Stimulated activated naive B cell treated with anti-CD40 and anti-IgM and Interleukin-4, amounts not matched to agents 10 μg/mL and 1 μg/mL and 100 μg/mL, for 72 hours (primary cell): ENCODE data around the gene PLLP.
"Not testable (repeated sequence)": the region's sequence is repeated elsewhere in the genome, so short reads cannot be mapped to it uniquely, and the experiment has no call there.

ENCODE experiments used
- ATAC-seq, 2 donors: fragments of 150-1000 bp; cut with Tn5 transposase; replicated peaks; 2 replicates each; pipeline ENCODE4 v1.10.0; 2021; ENCODE audit warnings: moderate library complexity in 1 of 2
- DNase-seq: peaks from one replicate; pipeline ENCODE4 v3.0.0; 2021
- H3K27ac Mint-ChIP-seq: one replicate; pipeline ENCODE4 v1.8.0; 2022; ENCODE audit warnings: mild to moderate bottlenecking, mixed read lengths
- H3K27me3 Mint-ChIP-seq, 2 donors: one replicate each; pipeline ENCODE4 v1.8.0; 2022; ENCODE audit warnings: mixed read lengths in 2 of 2
- H3K36me3 Mint-ChIP-seq, 2 donors: one replicate each; pipeline ENCODE4 v1.8.0; 2022; ENCODE audit warnings: mixed read lengths in 2 of 2, mild to moderate bottlenecking in 1 of 2
- H3K4me1 Mint-ChIP-seq, 2 donors: one replicate each; pipeline ENCODE4 v1.8.0; 2022; ENCODE audit warnings: mixed read lengths in 2 of 2, mild to moderate bottlenecking in 1 of 2
- H3K4me3 Mint-ChIP-seq, 2 donors: one replicate each; pipeline ENCODE4 v1.8.0; 2022; ENCODE audit warnings: mild to moderate bottlenecking in 2 of 2, mixed read lengths in 2 of 2, moderate library complexity in 1 of 2
- H3K9me3 Mint-ChIP-seq, 2 donors: one replicate each; pipeline ENCODE4 v1.8.0; 2022; ENCODE audit warnings: mixed read lengths in 2 of 2, mild to moderate bottlenecking in 1 of 2

PLLP gene

DNA sequence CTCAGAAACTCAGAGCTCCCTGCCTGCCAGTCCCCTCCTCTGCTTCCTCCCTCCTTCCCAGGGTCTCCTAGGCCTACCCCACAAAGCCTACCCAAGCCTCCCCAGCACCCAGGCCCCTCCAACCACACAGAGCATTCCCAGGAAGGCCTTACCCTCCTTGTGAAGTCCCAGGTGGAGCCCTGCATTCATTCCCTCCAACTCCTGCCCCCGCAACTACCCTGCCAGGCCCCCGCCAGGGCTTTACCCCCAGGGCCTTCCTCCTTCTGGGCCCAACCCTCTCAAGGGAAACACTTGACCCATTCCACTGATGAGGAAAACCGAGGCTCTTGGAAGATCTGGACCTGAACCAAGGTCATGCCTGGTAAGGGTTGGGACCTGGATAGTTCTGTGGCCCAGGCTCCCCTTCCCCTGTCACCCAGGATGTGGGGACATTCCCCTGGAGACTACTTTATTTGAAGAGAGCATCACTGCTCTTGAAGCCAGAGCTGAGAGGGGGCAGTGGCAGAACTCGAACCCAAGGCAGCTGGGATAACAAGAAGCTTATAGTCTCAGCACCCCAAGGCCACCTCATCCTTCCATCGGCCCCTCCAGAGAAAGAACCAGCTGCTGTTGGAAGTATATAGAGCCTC is 12.5 kb downstream of the PLLP start:
- H3K36me3 Mint-ChIP-seq, result no peaks in the 10 kb centered on the region
- peaks cover 5 to 8% of the 10 kb centered on the region in 2 donors for H3K27me3 Mint-ChIP-seq
- ATAC-seq, result no peak
- DNase-seq, result no peak
- peaks cover 5% of the 10 kb centered on the region in 2 donors for H3K4me1 Mint-ChIP-seq
- no peak overlapping the region for H3K4me3 Mint-ChIP-seq
- H3K27ac Mint-ChIP-seq, result no peak overlapping the region
- no peaks in the 10 kb centered on the region for H3K9me3 Mint-ChIP-seq

DNA sequence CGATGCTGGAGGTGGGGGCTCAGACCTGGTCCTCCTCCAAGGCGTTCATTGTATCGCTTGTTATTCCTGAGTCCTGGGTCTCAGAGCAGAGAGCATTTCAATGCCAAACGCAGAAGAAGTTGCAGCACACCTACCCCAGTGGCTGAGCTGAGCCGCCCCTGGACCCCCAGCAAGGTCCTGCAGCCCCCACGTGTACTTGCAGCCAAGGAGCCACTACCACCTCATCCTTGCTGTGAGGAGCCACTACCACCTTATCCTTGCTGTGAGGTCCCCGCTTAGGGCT is 13.5 kb downstream of the PLLP start:
- no peak for DNase-seq
- no peak overlapping the region for H3K27ac Mint-ChIP-seq
- no peak overlapping the region for H3K4me3 Mint-ChIP-seq
- no peak for ATAC-seq
- H3K9me3 Mint-ChIP-seq, result no peaks in the 10 kb centered on the region
- no peaks in the 10 kb centered on the region for H3K36me3 Mint-ChIP-seq
- H3K27me3 Mint-ChIP-seq, result peaks cover 0 to 8% of the 10 kb centered on the region in 2 donors
- no peaks in the 10 kb centered on the region for H3K4me1 Mint-ChIP-seq

DNA sequence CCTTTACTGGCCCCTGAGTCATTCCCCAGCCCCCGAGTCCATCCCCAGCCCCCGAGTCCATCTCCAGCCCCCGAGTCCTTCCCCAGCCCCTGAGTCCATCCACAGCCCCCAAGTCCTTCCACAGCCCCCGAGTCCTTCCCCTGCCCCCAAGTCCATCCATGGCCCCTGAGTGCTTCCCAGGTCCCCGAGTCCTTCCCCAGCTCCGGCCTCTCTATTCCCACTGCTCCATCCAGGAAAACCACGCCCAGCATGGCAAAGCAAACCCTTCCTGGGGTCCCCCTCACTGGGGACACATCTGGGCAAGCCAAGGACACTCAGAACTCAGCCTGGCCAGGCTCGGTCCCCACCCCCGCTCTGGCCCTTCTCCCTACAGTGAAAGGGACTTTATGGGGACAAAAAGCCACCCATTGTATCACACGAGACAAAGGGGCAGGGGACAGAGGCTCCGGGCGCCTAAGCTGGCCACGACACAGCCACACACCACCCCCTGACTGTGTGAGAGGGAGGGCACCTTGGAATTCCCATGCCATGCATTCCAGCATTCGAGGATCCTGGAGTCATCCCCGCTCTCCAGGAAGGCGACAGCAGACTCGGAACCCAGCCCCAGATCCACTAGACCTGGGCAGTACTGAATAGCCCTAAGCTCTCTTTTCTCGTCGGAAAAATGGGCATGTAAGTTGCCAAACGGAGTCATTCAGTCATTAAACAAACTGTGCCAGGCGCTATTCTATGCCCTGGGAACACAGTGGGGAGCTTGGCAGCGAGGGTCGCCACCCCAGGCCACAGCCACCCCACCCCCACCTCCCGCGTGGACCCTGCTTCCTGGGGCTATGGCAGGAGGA is 14.0 kb downstream of the PLLP start:
- Mint-ChIP-seq H3K36me3 (no peaks in the 10 kb centered on the region), H3K27me3 (peaks cover 0 to 3% of the 10 kb centered on the region in 2 donors), H3K27ac (no peak overlapping the region), H3K4me3 (no peak overlapping the region), H3K9me3 (no peaks in the 10 kb centered on the region), H3K4me1 (no peaks in the 10 kb centered on the region)
- ATAC-seq (no peak), DNase-seq (no peak)

DNA sequence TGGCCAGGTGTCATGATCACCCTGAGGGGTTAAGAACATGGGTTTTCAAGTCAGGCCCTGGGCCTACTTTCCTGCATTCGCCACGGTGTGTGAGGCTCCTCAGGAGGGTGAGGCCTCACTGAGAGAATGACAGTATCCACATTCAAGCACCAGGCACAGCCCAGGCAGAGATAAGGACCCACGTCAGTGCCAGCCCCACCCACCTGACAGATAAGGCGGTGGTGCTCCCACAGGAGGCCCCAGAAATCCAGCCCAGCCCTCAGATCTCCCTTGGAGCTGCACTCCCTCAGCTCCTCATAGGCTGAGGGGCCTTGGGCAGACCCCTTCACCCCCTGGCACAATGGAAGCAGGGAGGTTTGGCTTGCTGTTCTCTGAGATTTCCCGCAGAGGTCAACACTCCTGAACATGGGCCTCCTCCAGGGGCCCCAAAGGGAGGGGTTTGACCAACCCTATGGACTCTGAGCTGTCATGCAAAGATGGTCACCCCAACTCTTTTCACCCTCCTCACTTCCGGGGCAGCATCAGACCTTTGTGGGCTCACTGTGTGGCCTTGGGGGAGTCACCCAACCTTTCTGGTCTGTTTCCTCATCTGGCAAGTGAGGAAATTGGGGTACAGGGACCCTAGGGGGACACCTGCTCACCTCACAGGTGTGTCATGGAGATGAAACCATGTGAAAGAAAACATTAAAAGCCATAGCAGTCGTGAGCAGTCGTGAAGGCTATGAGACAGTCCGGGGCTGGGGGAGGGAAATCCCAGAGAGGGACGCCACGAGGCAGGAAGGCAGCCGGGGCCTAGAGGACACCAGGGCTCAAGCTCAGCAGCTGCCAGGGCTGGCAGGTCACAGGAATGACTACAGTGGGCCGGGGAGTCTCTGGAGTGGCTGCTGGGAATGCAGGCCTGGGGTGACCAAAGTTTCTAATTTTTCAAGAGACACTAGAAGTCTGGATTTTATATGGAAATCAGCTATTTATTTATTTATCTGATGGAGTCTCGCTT is 15.4 kb downstream of the PLLP start:
- no peaks in the 10 kb centered on the region for H3K4me1 Mint-ChIP-seq
- H3K9me3 Mint-ChIP-seq, result no peaks in the 10 kb centered on the region
- no peak for DNase-seq
- H3K27ac Mint-ChIP-seq, result no peak overlapping the region
- no peak overlapping the region for H3K4me3 Mint-ChIP-seq
- H3K27me3 Mint-ChIP-seq, result no peaks in the 10 kb centered on the region
- no peak for ATAC-seq
- H3K36me3 Mint-ChIP-seq, result no peaks in the 10 kb centered on the region

DNA sequence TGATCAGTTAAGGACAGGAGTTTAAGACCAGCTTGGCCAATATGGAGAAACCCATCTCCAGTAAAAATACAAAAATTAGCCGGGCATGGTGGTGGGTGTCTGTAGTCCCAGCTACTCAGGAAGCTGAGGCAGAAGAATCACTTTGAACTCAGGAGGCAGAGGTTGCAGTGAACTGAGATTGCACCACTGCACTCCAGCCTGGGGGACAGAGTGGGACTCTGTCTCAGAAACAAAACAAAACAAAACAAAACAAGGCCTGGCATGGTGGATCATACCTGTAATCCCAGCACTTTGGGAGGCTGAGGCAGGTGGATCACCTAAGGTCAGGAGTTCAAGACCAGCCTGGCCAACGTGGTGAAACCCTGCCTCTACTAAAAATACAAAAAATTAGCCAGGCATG is 17.1 kb downstream of the PLLP start:
- H3K4me3 Mint-ChIP-seq, H3K4me1 Mint-ChIP-seq: not testable (repeated sequence)

DNA sequence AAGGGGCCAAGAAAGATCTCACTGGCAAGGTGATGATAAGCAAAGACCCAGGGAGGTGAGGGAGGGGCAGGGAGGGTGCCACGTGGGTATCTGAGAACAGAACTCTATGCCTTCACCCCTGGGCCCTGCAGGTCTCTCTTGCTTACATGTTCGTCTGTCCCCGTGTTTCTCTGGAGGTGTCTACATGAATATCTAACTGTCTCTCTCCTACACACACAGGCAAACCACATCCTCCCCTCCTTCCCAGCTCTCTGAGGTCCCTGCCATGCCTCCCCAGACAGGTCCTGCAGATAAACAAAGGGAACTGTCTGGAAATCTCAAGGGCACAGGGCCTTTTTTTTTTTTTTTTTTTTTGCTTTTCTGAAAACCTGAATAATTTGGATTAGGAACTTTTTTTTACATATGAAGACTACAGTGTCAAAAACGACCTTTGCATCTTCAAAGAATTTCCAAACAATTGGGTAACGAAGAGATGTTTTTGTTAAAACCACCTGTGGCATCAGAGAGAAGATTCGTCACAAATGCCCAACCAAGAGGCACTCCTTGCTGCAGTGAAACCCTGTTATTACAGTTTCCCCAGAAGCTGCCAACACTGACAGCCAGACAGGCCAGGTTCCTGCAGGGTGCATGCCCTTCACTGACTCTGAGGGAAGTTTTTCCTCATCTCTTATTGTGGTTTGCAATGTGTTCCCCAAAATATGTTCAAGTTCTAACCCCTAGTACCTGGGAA is 17.8 kb downstream of the PLLP start:
- DNase-seq, result no peak
- no peaks in the 10 kb centered on the region for H3K4me1 Mint-ChIP-seq
- no peaks in the 10 kb centered on the region for H3K27me3 Mint-ChIP-seq
- no peak overlapping the region for H3K4me3 Mint-ChIP-seq
- no peaks in the 10 kb centered on the region for H3K36me3 Mint-ChIP-seq
- H3K27ac Mint-ChIP-seq, result peak overlapping the region; percentile 42
- no peak for ATAC-seq
- no peaks in the 10 kb centered on the region for H3K9me3 Mint-ChIP-seq

More for the DNA sequence above, 17.1 kb downstream of the PLLP start:
- DNase-seq, H3K36me3 Mint-ChIP-seq, ATAC-seq, H3K27me3 Mint-ChIP-seq, H3K9me3 Mint-ChIP-seq, H3K27ac Mint-ChIP-seq: not testable (repeated sequence)

DNA sequence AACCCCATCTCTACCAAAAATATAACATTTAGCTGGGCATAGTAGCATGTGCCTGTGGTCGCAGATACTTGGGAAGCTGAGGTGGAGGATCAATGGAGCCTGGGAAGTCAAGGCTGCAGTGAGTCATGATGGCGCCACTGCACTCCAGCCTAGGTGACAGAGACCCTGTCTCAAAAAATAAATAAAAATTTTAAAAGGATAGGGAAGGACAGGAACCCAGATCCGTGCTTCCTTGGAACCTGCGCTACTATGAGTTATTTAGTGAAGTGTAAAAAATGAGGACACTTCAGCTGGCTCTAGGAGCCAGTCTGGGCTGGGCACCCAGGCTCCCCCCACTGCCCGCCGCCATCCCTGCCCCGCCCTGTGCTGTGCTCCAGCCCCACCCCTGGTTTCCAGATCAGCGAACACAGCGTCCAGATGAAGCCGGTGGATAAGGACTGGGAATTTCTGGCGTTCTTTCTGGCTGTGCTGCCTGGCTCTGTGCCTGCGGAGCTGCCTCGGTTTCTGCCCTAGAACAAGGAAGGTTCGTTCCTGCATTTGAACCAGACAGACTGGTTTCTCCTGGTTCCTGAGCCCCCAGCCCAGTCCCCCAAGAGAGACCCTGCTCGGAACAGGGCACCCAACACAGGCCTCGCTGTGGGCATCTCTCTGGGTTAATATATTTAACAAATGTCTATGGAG is 18.5 kb downstream of the PLLP start:
- no peak overlapping the region for H3K27ac Mint-ChIP-seq
- H3K9me3 Mint-ChIP-seq, result no peaks in the 10 kb centered on the region
- ATAC-seq (no peak), DNase-seq (no peak)
- H3K4me3 Mint-ChIP-seq, result no peak overlapping the region
- no peaks in the 10 kb centered on the region for H3K27me3 Mint-ChIP-seq
- no peaks in the 10 kb centered on the region for H3K36me3 Mint-ChIP-seq
- no peaks in the 10 kb centered on the region for H3K4me1 Mint-ChIP-seq

DNA sequence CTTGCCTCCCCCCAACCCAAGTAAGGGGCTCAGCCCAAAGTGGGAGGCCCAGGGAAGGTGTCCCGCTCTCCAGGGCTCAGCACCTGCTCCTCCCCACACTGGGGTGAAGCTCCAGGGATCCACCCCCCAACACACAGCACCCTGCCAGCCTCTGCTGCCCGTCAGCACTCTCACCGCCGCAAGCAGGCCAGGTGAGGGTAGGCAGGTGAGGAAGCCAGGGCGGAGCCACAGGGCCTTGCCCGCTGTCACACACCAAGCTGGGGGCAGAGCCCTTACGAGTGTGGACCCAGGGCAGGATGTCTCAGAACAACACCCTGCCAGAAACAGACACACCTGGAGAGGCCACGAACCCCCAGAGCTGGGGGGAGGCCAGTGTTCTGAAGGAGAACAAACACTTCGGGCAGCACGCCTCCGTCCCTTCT is 19.5 kb downstream of the PLLP start:
- Mint-ChIP-seq H3K36me3 (no peaks in the 10 kb centered on the region), H3K27ac (no peak overlapping the region), H3K27me3 (no peaks in the 10 kb centered on the region), H3K9me3 (no peaks in the 10 kb centered on the region), H3K4me3 (no peak overlapping the region), H3K4me1 (peaks cover 4 to 8% of the 10 kb centered on the region in 2 donors)
- no peak for DNase-seq
- no peak for ATAC-seq

DNA sequence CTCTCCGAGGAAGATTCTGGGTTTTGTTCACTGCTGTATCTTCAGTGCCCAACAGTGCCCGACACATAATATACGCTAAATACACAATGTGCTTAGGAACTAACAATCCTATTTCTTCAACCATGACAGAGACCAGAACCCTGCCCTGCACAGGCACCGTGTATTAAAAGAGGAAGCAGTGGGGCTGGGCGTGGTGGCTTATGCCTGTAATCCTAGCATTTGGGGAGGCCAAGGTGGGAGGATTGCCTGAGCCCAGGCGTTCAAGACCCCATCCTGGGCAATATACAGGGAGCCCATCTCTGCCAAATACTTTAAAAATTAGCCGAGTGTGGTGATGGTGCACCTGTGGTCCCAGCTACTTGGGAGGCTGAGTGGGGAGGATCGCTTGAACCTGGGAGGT is 20.1 kb downstream of the PLLP start:
- peak in 1 of 2 donors; percentile 31 for ATAC-seq
- peaks cover 5 to 10% of the 10 kb centered on the region in 2 donors for H3K4me1 Mint-ChIP-seq
- no peak overlapping the region for H3K27ac Mint-ChIP-seq
- no peaks in the 10 kb centered on the region for H3K36me3 Mint-ChIP-seq
- DNase-seq, result no peak
- H3K4me3 Mint-ChIP-seq, result no peak overlapping the region
- no peaks in the 10 kb centered on the region for H3K27me3 Mint-ChIP-seq
- H3K9me3 Mint-ChIP-seq, result no peaks in the 10 kb centered on the region

DNA sequence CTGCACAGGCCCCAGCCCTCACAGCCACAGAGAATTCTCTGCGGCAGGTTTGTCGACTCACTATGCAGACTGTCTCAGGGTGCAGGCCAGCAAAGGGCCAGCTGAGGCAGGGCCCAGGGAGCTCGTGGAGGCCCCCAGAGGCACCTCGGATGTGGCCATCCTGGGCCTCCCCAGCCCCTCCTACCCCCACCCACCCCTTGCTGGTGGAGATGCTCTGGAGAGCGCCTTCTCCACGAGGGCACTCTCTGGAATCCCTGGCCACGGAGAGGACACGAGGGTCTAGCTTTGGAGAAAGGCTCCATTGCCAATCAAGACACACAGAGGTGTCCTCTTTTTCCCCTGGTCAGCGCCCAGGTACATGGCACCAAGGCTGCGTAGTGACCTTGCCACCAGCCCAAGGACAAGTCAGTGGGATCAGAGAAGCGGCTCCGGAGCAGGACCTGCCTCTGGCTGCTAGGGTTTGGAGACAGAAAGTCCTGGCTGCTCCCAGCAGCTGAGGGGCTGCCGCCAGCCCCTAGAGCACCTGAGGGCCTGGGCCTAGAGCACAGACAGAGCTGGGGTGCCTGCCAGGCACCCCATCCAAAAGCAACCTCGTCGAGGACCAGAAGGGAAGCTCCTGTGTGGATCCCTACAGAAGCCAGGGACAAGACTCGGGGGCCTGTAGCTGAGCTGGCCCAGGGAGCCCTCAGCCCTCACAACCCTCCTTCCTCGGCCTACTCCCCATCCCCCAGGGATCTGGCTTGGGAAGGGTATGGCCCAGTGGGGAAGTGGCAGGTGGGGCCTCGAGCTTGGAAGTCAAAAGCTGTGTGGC is 20.7 kb downstream of the PLLP start:
- Mint-ChIP-seq H3K4me3 (no peak overlapping the region), H3K27ac (no peak overlapping the region), H3K36me3 (no peaks in the 10 kb centered on the region), H3K27me3 (no peaks in the 10 kb centered on the region), H3K9me3 (no peaks in the 10 kb centered on the region), H3K4me1 (peaks cover 5 to 10% of the 10 kb centered on the region in 2 donors)
- DNase-seq, result no peak
- no peak for ATAC-seq

DNA sequence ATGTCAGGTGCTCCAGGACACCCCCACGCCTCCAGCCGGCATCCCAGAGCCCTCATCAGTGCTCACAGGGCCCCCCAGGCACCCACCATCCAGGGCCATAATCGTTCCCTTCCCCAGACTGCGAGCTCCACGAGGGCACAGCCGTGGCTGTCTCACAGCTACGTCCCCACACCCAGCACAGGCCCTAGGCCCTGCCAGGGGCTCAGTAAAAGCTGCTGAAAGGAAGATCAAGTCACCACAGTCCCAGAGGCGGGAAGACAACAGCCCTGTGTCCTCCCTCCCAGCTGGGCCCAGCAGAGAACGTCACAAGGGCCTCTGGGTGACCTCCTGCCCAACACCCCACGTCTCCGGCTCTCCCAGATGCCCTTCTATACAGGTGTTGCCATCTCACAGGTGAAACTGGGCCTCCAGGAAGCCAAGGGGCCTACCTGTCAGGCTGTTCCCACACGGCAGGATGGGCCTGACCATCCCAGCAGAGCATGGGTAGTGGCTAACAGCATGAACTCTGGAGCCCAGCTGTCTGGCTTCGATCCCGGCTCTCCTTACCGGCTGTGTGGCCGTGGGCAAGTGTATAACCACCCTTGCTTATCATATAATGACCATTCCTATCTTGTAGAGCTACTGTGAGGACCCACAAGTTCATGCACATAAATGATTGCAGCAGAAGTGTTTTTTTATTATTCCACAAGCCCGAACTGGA is 21.5 kb downstream of the PLLP start:
- peaks cover 0 to 3% of the 10 kb centered on the region in 2 donors for H3K36me3 Mint-ChIP-seq
- H3K9me3 Mint-ChIP-seq, result no peaks in the 10 kb centered on the region
- H3K27me3 Mint-ChIP-seq, result no peaks in the 10 kb centered on the region
- DNase-seq (no peak), ATAC-seq (no peak)
- peaks cover 5 to 10% of the 10 kb centered on the region in 2 donors for H3K4me1 Mint-ChIP-seq
- no peak overlapping the region for H3K4me3 Mint-ChIP-seq
- H3K27ac Mint-ChIP-seq, result no peak overlapping the region

DNA sequence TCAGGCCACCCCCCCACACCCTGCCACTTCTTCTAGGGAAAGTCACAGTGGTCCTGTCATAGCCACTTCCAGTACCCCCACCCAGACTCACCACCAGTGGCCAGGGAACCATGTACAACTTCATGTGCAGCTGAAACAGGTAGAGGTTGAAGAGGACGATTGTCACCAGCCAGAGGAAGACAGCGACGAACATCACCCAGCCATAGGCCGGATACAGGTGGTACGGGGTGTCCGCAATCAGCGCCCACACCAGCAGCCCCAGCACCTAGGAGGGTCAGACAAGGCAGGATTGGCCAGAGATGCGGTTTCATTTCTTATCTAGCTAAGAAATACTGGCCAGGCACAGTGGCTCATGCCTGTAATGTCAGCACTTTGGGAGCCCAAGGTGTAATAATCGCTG is 22.7 kb downstream of the PLLP start:
- no peaks in the 10 kb centered on the region for H3K27me3 Mint-ChIP-seq
- DNase-seq, result no peak
- no peak for ATAC-seq
- peaks cover 5 to 10% of the 10 kb centered on the region in 2 donors for H3K4me1 Mint-ChIP-seq
- H3K36me3 Mint-ChIP-seq, result peaks cover 0 to 3% of the 10 kb centered on the region in 2 donors
- no peak overlapping the region for H3K27ac Mint-ChIP-seq
- no peak overlapping the region for H3K4me3 Mint-ChIP-seq
- H3K9me3 Mint-ChIP-seq, result no peaks in the 10 kb centered on the region
